ENCODE results near the gene SLC8A2.

SLC8A2 gene

GRCh38 chr19:47503130-47503825 is 31.6 kb upstream of the SLC8A2 start:
- no peak for DNase-seq (ENCODE audit: low read depth)

- no peak for DNase-seq (ENCODE audit: low read depth)
Observed at GRCh38 chr19:47499863-47500830, 28.5 kb upstream of the SLC8A2 start.

- no peak for DNase-seq (ENCODE audit: low read depth)
Observed at GRCh38 chr19:47499371-47499770, 27.7 kb upstream of the SLC8A2 start.

- DNase-seq (ENCODE audit: low read depth): no peak
Observed at GRCh38 chr19:47498561-47498960, 26.9 kb upstream of the SLC8A2 start.

- DNase-seq (ENCODE audit: low read depth): no peak
Observed at GRCh38 chr19:47497821-47498520, 26.3 kb upstream of the SLC8A2 start.

GRCh38 chr19:47497050-47497766 is 25.5 kb upstream of the SLC8A2 start:
- no peak for DNase-seq (ENCODE audit: low read depth)

- no peak for DNase-seq (ENCODE audit: low read depth)
Observed at GRCh38 chr19:47495478-47496372, 24.0 kb upstream of the SLC8A2 start.

GRCh38 chr19:47494729-47495128 is 23.0 kb upstream of the SLC8A2 start:
- no peak for DNase-seq (ENCODE audit: low read depth)

GRCh38 chr19:47494211-47494547 is 22.5 kb upstream of the SLC8A2 start:
- DNase-seq (ENCODE audit: low read depth): no peak

- DNase-seq (ENCODE audit: low read depth): no peak
Observed at GRCh38 chr19:47493378-47494210, 21.9 kb upstream of the SLC8A2 start.

- DNase-seq (ENCODE audit: low read depth): no peak
Observed at GRCh38 chr19:47492571-47493377, 21.1 kb upstream of the SLC8A2 start.

- DNase-seq (ENCODE audit: low read depth): no peak
Observed at GRCh38 chr19:47492137-47492533, 20.4 kb upstream of the SLC8A2 start.

GRCh38 chr19:47491358-47492136 is 19.9 kb upstream of the SLC8A2 start:
- DNase-seq (ENCODE audit: low read depth): no peak

GRCh38 chr19:47490847-47491246 is 19.2 kb upstream of the SLC8A2 start:
- no peak for DNase-seq (ENCODE audit: low read depth)

- DNase-seq (ENCODE audit: low read depth): no peak
Observed at GRCh38 chr19:47490031-47490430, 18.3 kb upstream of the SLC8A2 start.

- DNase-seq (ENCODE audit: low read depth): no peak
Observed at GRCh38 chr19:47489072-47489914, 17.6 kb upstream of the SLC8A2 start.

Measured in stimulated activated CD8-positive, alpha-beta memory T cell treated with anti-CD3 and anti-CD28 coated beads, Interleukin-15, amount 100 ng/mL, for 1 hour (primary cell).